CD4-positive, alpha-beta T cell (primary cell): ENCODE data around the gene GRIPAP1. TPM values are rescaled to one million over a fixed set of nuclear protein-coding genes. Genes with fewer than 3 reads are reported as not detected.

Experiments used
- ATAC-seq: fragments of 200-7000 bp; cut with Tn5 transposase; one replicate; pipeline ENCODE4 v1.10.0; 2022; ENCODE audit warnings: mild to moderate bottlenecking; ENCODE audit not compliant: poor library complexity
- CTCF ChIA-PET: fragments of 350-600 bp; sonication (Branson Sonifier 250); formaldehyde crosslinking; loops from one replicate; lab custom pipeline; 2021; ENCODE audit warnings: antibody characterized with exemption, inconsistent platforms; lab: Charles Lee
- POLR2A ChIA-PET: fragments of 350-600 bp; sonication (Branson Sonifier 250); formaldehyde crosslinking; loops from one replicate; lab custom pipeline; 2021; ENCODE audit warnings: antibody characterized with exemption, inconsistent platforms; lab: Charles Lee
- DNase-seq, 14 experiments: peaks; one replicate each; pipeline ENCODE4 v3.0.0-alpha.2; 2013 to 2020; ENCODE audit warnings: mixed read lengths in 2 of 14
- H3K27ac ChIP-seq, 2 donors: one replicate each; pipeline versions ENCODE4 v1.5.1 to v1.7.0; 2013; ENCODE audit warnings: low read length in 2 of 2, low read depth in 1 of 2, mild to moderate bottlenecking in 1 of 2
- H3K27me3 ChIP-seq, 2 experiments: 1 replicate in 1 of 2; 2 replicates in 1 of 2; pipeline versions ENCODE4 v1.6.1 to v1.7.0; 2013; ENCODE audit warnings: low read length in 2 of 2, control low read depth in 1 of 2, mild to moderate bottlenecking in 1 of 2, moderate library complexity in 1 of 2; ENCODE audit not compliant: insufficient read depth in 2 of 2, control insufficient read depth in 1 of 2
- H3K36me3 ChIP-seq: one replicate; pipeline ENCODE4 v1.6.1; 2013; ENCODE audit warnings: low read length, control low read depth; ENCODE audit not compliant: insufficient read depth
- H3K4me1 ChIP-seq: one replicate; pipeline ENCODE4 v1.6.1; 2013; ENCODE audit warnings: low read length, control low read depth; ENCODE audit not compliant: insufficient read depth
- H3K4me3 ChIP-seq: one replicate; pipeline ENCODE4 v1.5.1; 2013; ENCODE audit warnings: mild to moderate bottlenecking, low read length, moderate library complexity
- H3K9me3 ChIP-seq, 2 experiments: 1 replicate in 1 of 2; 2 replicates in 1 of 2; pipeline versions ENCODE4 v1.6.1 to v1.7.0; 2013; ENCODE audit warnings: low read length in 2 of 2, mild to moderate bottlenecking in 2 of 2, control low read depth in 1 of 2, moderate library complexity in 1 of 2; ENCODE audit not compliant: control insufficient read depth in 1 of 2, insufficient read depth in 1 of 2
- H3K27ac Mint-ChIP-seq: one replicate; pipeline ENCODE4 v1.8.0; 2020; ENCODE audit warnings: mixed read lengths
- H3K27me3 Mint-ChIP-seq: one replicate; pipeline ENCODE4 v1.8.0; 2021; ENCODE audit warnings: mixed read lengths
- H3K36me3 Mint-ChIP-seq: one replicate; pipeline ENCODE4 v1.8.0; 2021; ENCODE audit warnings: low read depth, mixed read lengths
- H3K4me1 Mint-ChIP-seq: one replicate; pipeline ENCODE4 v1.8.0; 2021; ENCODE audit warnings: low read depth, mixed read lengths
- H3K4me3 Mint-ChIP-seq: one replicate; pipeline ENCODE4 v1.8.0; 2020; ENCODE audit warnings: mild to moderate bottlenecking, mixed read lengths
- H3K9me3 Mint-ChIP-seq: one replicate; pipeline ENCODE4 v1.8.0; 2020; ENCODE audit warnings: mixed read lengths
- intact Hi-C, 2 experiments: fragments of 100-400 bp; cut with DNase I in 1 of 2; cut with micrococcal nuclease in 1 of 2; formaldehyde crosslinking; loops; one replicate each; pipeline versions ENCODE4 v1.15.1 to v1.9.0; 2023 to 2025; cut with DNase I, micrococcal nuclease
- total RNA-seq, 174 experiments: library from RNA in 2 of 174; stranded (reverse) in 2 of 174; gene quantifications; one replicate each; pipeline ENCODE4 v1.2.3 and lab custom pipeline; 2021 to 2026
- TF ChIP-seq, protein P1 (sequence below): fragments of 200-600 bp; IDR thresholded peaks from one replicate; pipeline ENCODE4 v1.8.0; 2022; ENCODE audit warnings: antibody characterized with exemption, mild to moderate bottlenecking

The GRIPAP1 gene
- total RNA-seq, 2 experiments from 2014 or later = 100 to 101 TPM

DNA sequence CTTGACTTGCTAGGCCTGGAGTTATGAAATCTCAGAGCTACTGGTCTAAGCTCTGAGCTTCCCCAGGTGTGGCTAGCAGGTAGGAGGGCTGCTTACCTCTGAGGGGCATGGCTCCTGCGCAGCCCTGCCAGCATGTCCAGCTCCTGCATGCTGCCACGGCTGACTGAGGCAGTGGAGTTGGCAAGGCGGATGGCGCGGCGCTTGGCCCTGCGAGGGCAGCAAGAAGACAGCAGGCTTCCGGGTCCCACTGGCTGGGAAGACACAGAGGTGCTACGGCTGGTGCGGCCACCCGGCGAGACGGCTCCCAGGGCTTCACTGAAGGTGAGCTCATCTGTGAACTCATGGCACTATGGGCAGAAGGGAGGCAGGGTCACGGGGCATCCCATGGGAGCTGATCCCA, 36.1 kb downstream of the GRIPAP1 start:
- ChIA-PET POLR2A (no interaction called here), CTCF (no interaction called here)
- TF ChIP-seq, protein P1, sequence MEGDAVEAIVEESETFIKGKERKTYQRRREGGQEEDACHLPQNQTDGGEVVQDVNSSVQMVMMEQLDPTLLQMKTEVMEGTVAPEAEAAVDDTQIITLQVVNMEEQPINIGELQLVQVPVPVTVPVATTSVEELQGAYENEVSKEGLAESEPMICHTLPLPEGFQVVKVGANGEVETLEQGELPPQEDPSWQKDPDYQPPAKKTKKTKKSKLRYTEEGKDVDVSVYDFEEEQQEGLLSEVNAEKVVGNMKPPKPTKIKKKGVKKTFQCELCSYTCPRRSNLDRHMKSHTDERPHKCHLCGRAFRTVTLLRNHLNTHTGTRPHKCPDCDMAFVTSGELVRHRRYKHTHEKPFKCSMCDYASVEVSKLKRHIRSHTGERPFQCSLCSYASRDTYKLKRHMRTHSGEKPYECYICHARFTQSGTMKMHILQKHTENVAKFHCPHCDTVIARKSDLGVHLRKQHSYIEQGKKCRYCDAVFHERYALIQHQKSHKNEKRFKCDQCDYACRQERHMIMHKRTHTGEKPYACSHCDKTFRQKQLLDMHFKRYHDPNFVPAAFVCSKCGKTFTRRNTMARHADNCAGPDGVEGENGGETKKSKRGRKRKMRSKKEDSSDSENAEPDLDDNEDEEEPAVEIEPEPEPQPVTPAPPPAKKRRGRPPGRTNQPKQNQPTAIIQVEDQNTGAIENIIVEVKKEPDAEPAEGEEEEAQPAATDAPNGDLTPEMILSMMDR = no peak
- Histone ChIP-seq H3K4me1 (peaks cover 2% of the 10 kb centered on the region), H3K36me3 (no peaks in the 10 kb centered on the region), H3K4me3 (no peak overlapping the region), H3K27ac (no peak overlapping the region), H3K27me3 (no peaks in the 10 kb centered on the region), H3K9me3 (no peaks in the 10 kb centered on the region)
- DNase-seq (no peak), ATAC-seq (no peak)
- no peak overlapping the region for H3K4me3 Mint-ChIP-seq
- H3K9me3 Mint-ChIP-seq = no peaks in the 10 kb centered on the region
- H3K27me3 Mint-ChIP-seq = no peaks in the 10 kb centered on the region
- intact Hi-C loops = no loop called here
- H3K36me3 Mint-ChIP-seq = no peaks in the 10 kb centered on the region
- H3K4me1 Mint-ChIP-seq = no peaks in the 10 kb centered on the region
- no peak overlapping the region for H3K27ac Mint-ChIP-seq

GRCh38 chrX:48961585-48962091, 40.4 kb downstream of the GRIPAP1 start:
- Mint-ChIP-seq H3K4me3 (no peak overlapping the region), H3K27ac (no peak overlapping the region), H3K27me3 (no peaks in the 10 kb centered on the region), H3K9me3 (no peaks in the 10 kb centered on the region), H3K4me1 (peaks cover 19% of the 10 kb centered on the region), H3K36me3 (peaks cover 21% of the 10 kb centered on the region)
- no peaks in the 10 kb centered on the region for H3K9me3 ChIP-seq
- no peaks in the 10 kb centered on the region for H3K27me3 ChIP-seq
- ChIA-PET POLR2A (no interaction called here), CTCF (no interaction called here)
- ATAC-seq (no peak), DNase-seq (peak in 1 of 14 experiments; percentile 1)
- TF ChIP-seq, protein P1 = no peak
- H3K4me3 ChIP-seq = no peak overlapping the region
- H3K4me1 ChIP-seq = peaks cover 19% of the 10 kb centered on the region
- intact Hi-C loops = no loop called here
- no peaks in the 10 kb centered on the region for H3K36me3 ChIP-seq
- no peak overlapping the region for H3K27ac ChIP-seq

DNA sequence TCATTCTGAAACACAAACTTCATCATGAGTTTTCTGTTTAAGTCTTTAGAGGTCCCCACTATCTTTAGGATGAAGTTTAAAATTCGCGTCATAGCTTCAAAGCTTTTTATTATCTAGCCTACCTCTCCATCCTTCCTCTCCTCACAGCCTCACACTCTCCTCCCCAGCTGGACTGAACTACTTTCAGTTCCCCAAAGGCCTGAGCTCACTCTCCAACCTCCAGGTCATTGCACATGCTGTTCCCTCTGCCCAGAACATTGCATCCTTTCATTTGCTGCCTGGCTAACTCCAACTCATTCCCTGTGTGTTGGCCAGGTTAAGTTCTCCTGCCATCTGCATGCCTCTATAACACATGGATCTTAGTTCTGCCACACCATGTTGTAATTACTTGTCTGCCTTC, 41.8 kb downstream of the GRIPAP1 start:
- peaks cover 12% of the 10 kb centered on the region for H3K36me3 ChIP-seq
- Mint-ChIP-seq H3K36me3 (peaks cover 30% of the 10 kb centered on the region), H3K4me3 (peak overlapping the region; percentile 60), H3K27me3 (no peaks in the 10 kb centered on the region), H3K27ac (peak overlapping the region; percentile 99), H3K4me1 (peaks cover 27% of the 10 kb centered on the region), H3K9me3 (no peaks in the 10 kb centered on the region)
- no peak overlapping the region for H3K4me3 ChIP-seq
- TF ChIP-seq, protein P1 = no peak
- H3K27me3 ChIP-seq = no peaks in the 10 kb centered on the region
- CTCF ChIA-PET = no interaction called here
- POLR2A ChIA-PET = interaction anchor here (5.4 kb wide), 1 partner anchor 21 kb away, joined by 150 read pairs; no protein-coding TSS in a partner anchor
- DNase-seq = no peak
- H3K4me1 ChIP-seq = peaks cover 32% of the 10 kb centered on the region
- H3K9me3 ChIP-seq = no peaks in the 10 kb centered on the region
- intact Hi-C loops = no loop called here
- ATAC-seq = no peak
- H3K27ac ChIP-seq = no peak overlapping the region
